MCF 10A (cell line): ENCODE data around the gene VPS9D1. TPM values are rescaled to one million over a fixed set of nuclear protein-coding genes. Genes with fewer than 3 reads are reported as not detected.

Experiments
- Bru-seq: library from RNA; stranded (reverse); fragments of 400-500 nt; gene quantifications from one replicate; lab custom pipeline; 2021; lab: Mats Ljungman, UMichigan
- BruChase-seq, 2 experiments: library from RNA; stranded (reverse); fragments of 400-500 nt; gene quantifications; one replicate each; lab custom pipeline; 2021; lab: Mats Ljungman, UMichigan
- BruUV-seq: library from RNA; stranded (reverse); fragments of 400-500 nt; replicated peaks from 2 replicates; lab custom pipeline; 2021; lab: Mats Ljungman, UMichigan
- CTCF ChIA-PET: fragments of 300-600 bp; sonication (Branson Sonifier 250); formaldehyde crosslinking; extraction: SDS; loops from one replicate; lab custom pipeline; 2021; ENCODE audit warnings: antibody characterized with exemption, inconsistent platforms; lab: Yijun Ruan, JAX
- POLR2A ChIA-PET: fragments of 300-600, 350-650 bp; sonication (Branson Sonifier 250); formaldehyde crosslinking; extraction: SDS; loops from one replicate; lab custom pipeline; 2020; ENCODE audit warnings: antibody characterized with exemption, inconsistent platforms; lab: Yijun Ruan, JAX
- DNase-seq: peaks from one replicate; pipeline ENCODE4 v3.0.0-alpha.2; 2018; ENCODE audit not compliant: unreplicated experiment
- H3K27ac Mint-ChIP-seq: one replicate; pipeline ENCODE4 v1.8.0; 2022; ENCODE audit warnings: mild to moderate bottlenecking, low read depth, mixed read lengths; ENCODE audit not compliant: unreplicated experiment
- H3K27me3 Mint-ChIP-seq: one replicate; pipeline ENCODE4 v1.8.0; 2022; ENCODE audit warnings: mixed read lengths; ENCODE audit not compliant: insufficient read depth, unreplicated experiment
- H3K36me3 Mint-ChIP-seq: one replicate; pipeline ENCODE4 v1.8.0; 2022; ENCODE audit warnings: mild to moderate bottlenecking, moderate library complexity, mixed read lengths; ENCODE audit not compliant: insufficient read depth, unreplicated experiment
- H3K4me1 Mint-ChIP-seq: one replicate; pipeline ENCODE4 v1.8.0; 2022; ENCODE audit warnings: mixed read lengths; ENCODE audit not compliant: insufficient read depth, unreplicated experiment
- H3K4me3 Mint-ChIP-seq: one replicate; pipeline ENCODE4 v1.8.0; 2022; ENCODE audit warnings: mild to moderate bottlenecking, moderate library complexity, mixed read lengths; ENCODE audit not compliant: unreplicated experiment
- H3K9me3 Mint-ChIP-seq: one replicate; pipeline ENCODE4 v1.8.0; 2022; ENCODE audit warnings: mixed read lengths; ENCODE audit not compliant: unreplicated experiment
- intact Hi-C: fragments of 100-400 bp; cut with micrococcal nuclease; formaldehyde crosslinking; loops from 2 replicates; pipeline ENCODE4 v1.14.1; 2022
- long read RNA-seq: library from polyadenylated mRNA; stranded (forward); transcript quantifications from one replicate; pipeline ENCODE4 v2.0.0, GENCODE V29; 2022
- total RNA-seq: library from RNA; stranded (reverse); gene quantifications from 2 replicates; pipeline ENCODE4 v1.2.3, GENCODE V29; 2022
- TF ChIP-seq, protein P1 (sequence below): fragments of 200-600 bp; IDR thresholded peaks from one replicate; pipeline ENCODE4 v1.8.0; 2022; ENCODE audit warnings: antibody characterized with exemption, mild to moderate bottlenecking; ENCODE audit not compliant: unreplicated experiment

VPS9D1 gene, protein sequence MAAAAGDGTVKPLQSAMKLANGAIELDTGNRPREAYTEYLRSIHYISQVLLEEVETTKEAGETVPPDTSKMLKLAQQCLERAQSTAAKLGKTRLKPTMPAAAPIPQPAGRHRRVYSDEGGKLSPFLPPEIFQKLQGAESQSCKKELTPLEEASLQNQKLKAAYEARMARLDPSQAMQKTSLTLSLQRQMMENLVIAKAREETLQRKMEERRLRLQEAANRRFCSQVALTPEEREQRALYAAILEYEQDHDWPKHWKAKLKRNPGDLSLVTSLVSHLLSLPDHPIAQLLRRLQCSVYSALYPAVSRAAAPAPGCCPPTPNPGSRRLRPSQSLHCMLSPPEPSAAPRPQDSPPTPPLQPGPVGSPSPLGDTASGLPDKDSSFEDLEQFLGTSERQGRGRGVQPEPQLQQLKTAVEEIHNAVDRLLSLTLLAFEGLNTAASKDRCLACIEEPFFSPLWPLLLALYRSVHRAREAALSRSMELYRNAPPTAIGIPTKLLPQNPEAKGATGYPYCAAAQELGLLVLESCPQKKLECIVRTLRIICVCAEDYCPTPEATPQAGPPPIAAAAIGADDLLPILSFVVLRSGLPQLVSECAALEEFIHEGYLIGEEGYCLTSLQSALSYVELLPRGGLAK
- total RNA-seq (12.0 and 13.2 TPM in 2 replicates), Bru-seq, nascent RNA (percentile 50 among the genes with signal in this experiment), BruChase-seq, experiment 1, labeled RNA remaining after a 6-hour chase (percentile 61 among the genes with signal in this experiment), BruChase-seq, experiment 2, labeled RNA remaining after a 2-hour chase (percentile 50 among the genes with signal in this experiment)
- long read RNA-seq, transcript VPS9D1-201 (15 exons, 2,748 nt): major isoform, 5 of 16 reads
- long read RNA-seq, partial matches to known transcripts: 6 of 16 reads
- long read RNA-seq, other reads (novel, unspliced or antisense): 5 of 16 reads

DNA sequence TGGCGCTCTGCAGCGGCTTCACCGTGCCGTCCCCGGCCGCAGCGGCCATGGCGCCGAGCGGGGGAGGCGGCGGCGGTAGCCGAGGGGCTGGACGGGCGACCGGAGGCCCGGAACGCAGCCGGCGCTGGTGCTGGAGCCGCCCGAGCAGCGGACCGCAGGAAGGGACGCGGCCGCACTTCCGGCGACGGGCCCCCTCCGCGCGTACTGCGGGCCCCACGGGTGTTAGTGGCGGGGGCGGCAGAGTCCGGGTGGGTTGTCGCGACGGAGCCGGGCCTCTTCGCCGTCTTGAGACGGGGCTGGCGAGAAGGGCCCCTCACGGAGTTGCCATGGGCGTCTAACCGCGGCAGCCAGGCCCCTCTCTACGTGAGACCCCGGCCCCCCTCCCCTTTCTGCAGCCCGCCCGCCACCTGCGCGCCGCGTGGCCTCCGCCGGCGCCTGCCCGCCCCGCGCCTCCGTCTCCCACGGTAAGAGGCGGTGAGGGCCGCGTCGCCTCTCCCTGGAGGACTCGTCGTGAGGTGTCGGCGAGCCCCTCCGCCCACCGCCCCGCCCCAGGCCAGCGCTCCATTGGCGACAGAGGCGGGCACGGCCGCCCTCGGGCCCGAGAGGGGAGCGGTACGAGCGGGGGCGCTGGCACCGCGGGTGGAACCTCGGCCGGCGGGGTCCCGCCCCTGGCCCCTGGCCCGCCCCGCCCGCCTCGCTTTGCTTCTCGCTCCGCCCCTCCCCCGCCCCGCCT, at the start of gene VPS9D1, which contains the start of gene ZNF276:
Gene VPS9D1, minus strand, starts transcription at position 86 of the 733 bp plus-strand sequence. Its CDS starts 37 bp downstream, at position 49.
Gene ZNF276, plus strand, starts transcription at position 725 of the 733 bp plus-strand sequence. CDS start 104 bp downstream, outside the sequence.
- DNase-seq: peak; percentile 83
- peak within 1 kb of the TSS; percentile 82 for H3K4me3 Mint-ChIP-seq
- no peaks in the 10 kb centered on the region for H3K9me3 Mint-ChIP-seq
- H3K27me3 Mint-ChIP-seq: no peaks in the 10 kb centered on the region
- ChIA-PET CTCF (interaction anchor here (0.6 to 1.0 kb wide), 2 partner anchors 21 to 139 kb away, joined by 3 to 4 read pairs; no protein-coding TSS in a partner anchor), POLR2A (interaction anchor here (0.7 to 4.5 kb wide), 11 partner anchors 9 to 1053 kb away, joined by 3 to 46 read pairs (median 4); partner anchors contain the start of genes CDK10, SPATA2L and TCF25)
- intact Hi-C loops: loop anchor here (1.0 kb wide), 1 partner anchor 21 kb away; no protein-coding TSS in a partner anchor
- H3K4me1 Mint-ChIP-seq: peaks cover 25% of the 10 kb centered on the region
- BruUV-seq: no TSS peak
- peaks cover 65% of the 10 kb centered on the region for H3K36me3 Mint-ChIP-seq
- TF ChIP-seq, protein P1, sequence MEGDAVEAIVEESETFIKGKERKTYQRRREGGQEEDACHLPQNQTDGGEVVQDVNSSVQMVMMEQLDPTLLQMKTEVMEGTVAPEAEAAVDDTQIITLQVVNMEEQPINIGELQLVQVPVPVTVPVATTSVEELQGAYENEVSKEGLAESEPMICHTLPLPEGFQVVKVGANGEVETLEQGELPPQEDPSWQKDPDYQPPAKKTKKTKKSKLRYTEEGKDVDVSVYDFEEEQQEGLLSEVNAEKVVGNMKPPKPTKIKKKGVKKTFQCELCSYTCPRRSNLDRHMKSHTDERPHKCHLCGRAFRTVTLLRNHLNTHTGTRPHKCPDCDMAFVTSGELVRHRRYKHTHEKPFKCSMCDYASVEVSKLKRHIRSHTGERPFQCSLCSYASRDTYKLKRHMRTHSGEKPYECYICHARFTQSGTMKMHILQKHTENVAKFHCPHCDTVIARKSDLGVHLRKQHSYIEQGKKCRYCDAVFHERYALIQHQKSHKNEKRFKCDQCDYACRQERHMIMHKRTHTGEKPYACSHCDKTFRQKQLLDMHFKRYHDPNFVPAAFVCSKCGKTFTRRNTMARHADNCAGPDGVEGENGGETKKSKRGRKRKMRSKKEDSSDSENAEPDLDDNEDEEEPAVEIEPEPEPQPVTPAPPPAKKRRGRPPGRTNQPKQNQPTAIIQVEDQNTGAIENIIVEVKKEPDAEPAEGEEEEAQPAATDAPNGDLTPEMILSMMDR: no peak
- peak within 1 kb of the TSS; percentile 71 for H3K27ac Mint-ChIP-seq

DNA sequence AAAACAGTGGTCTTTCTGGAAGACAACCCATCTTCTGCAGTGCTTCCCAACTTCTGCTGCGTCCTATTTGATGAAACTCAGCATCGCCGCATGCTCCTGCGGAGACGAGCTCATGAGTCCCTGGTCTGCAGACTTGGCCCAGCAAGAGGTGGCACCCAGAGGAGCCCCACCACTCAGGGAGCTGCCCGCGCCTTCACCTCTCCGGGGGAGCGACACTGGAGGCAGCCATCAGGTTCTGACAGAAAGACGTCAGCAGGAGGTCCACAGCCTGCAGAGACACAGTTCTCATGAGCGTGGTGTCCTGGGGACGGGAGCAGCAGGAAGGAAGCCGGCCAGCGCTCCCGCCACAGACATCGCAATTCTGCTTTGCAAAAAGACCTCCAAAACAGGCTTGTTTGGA, 49.7 kb upstream of the VPS9D1 start:
- CTCF ChIA-PET: interaction anchor here (0.7 to 1.7 kb wide), 2 partner anchors 41 to 90 kb away, joined by 3 to 6 read pairs; no protein-coding TSS in a partner anchor
- TF ChIP-seq, protein P1: no peak
- intact Hi-C loops: no loop called here
- H3K27ac Mint-ChIP-seq: no peak overlapping the region
- peaks cover 57% of the 10 kb centered on the region for H3K36me3 Mint-ChIP-seq
- H3K9me3 Mint-ChIP-seq: no peaks in the 10 kb centered on the region
- H3K4me1 Mint-ChIP-seq: no peaks in the 10 kb centered on the region
- BruUV-seq: no TSS peak
- POLR2A ChIA-PET: interaction anchor here (0.6 to 1.3 kb wide), 2 partner anchors 57 to 71 kb away, joined by 3 read pairs; no protein-coding TSS in a partner anchor
- H3K27me3 Mint-ChIP-seq: no peaks in the 10 kb centered on the region
- no peak for DNase-seq
- no peak overlapping the region for H3K4me3 Mint-ChIP-seq

DNA sequence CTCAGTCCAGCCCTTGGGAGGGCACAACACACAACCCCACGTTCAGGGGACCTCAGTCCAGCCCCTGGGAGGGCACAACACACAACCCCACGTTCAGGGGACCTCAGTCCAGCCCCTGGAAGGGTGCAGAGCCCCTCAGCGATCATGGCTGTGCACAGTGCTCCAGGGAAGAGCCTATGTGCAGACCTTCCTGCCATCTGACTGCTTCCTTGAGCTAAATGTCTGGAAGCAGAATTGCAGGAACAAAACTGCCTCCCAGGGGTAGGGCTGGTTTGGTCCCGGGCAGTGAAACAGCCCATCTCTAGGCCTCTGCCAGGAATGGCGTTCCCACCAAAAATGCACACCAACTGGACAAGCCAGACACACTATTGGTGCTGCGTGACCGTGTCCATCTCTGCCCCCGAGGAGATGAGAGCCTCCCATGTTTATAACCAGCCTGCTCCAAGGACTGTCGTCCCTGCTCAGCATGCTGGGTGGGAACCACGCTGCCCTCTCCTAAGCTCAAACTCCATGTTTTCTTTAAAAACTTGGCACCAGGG, 44.7 kb upstream of the VPS9D1 start:
- DNase-seq: no peak
- no peak overlapping the region for H3K4me3 Mint-ChIP-seq
- no peaks in the 10 kb centered on the region for H3K27me3 Mint-ChIP-seq
- TF ChIP-seq, protein P1: no peak
- peaks cover 54% of the 10 kb centered on the region for H3K36me3 Mint-ChIP-seq
- no peaks in the 10 kb centered on the region for H3K4me1 Mint-ChIP-seq
- ChIA-PET POLR2A (no interaction called here), CTCF (interaction anchor here (0.9 kb wide), 1 partner anchor 24 kb away, joined by 3 read pairs; no protein-coding TSS in a partner anchor)
- intact Hi-C loops: no loop called here
- H3K9me3 Mint-ChIP-seq: no peaks in the 10 kb centered on the region
- no peak overlapping the region for H3K27ac Mint-ChIP-seq
- BruUV-seq: no TSS peak
